Measurements from ENCODE around the gene PTH. TPM values are rescaled to one million over a fixed set of nuclear protein-coding genes. Genes with fewer than 3 reads are reported as not detected.

Gene PTH
- total RNA-seq, 1 experiment from 2014 or later: not detected

GRCh38 chr11:13446444-13446843, 49.4 kb downstream of the PTH start:
- Histone ChIP-seq H2AFZ (ENCODE audit: low read length) (no peak overlapping the region), H3K23me2 (ENCODE audit: insufficient read length, low read depth, low read length, poor library complexity, severe bottlenecking) (no peaks in the 10 kb centered on the region), H3K56ac (ENCODE audit: insufficient read length, low read depth, low read length) (no peak overlapping the region), H3K23ac (ENCODE audit: insufficient read length, low read depth, low read length) (no peak overlapping the region), H3K18ac (ENCODE audit: insufficient read length, low read depth, low read length) (no peak overlapping the region), H4K20me1 (ENCODE audit: control insufficient read depth, insufficient read depth, insufficient read length) (no peaks in the 10 kb centered on the region), H4K5ac (ENCODE audit: insufficient read length, low read depth, low read length) (no peak overlapping the region), H2BK120ac (ENCODE audit: low read depth, low read length, poor library complexity, severe bottlenecking) (no peak overlapping the region), H2BK5ac (ENCODE audit: insufficient read length, low read length) (no peak overlapping the region), H3K9me3 (ENCODE audit: control insufficient read depth, low read depth, low read length) (no peaks in the 10 kb centered on the region), H3T11ph (ENCODE audit: low read length) (no peak overlapping the region), H3K27me3 (ENCODE audit: insufficient read depth, low read length) (no peaks in the 10 kb centered on the region), H3K14ac (ENCODE audit: insufficient read depth, low read length) (no peak overlapping the region), H3K79me1 (ENCODE audit: insufficient read depth, low read depth, low read length, poor library complexity, severe bottlenecking) (no peaks in the 10 kb centered on the region), H2BK12ac (ENCODE audit: insufficient read length, low read depth, low read length) (no peak overlapping the region), H2BK20ac (ENCODE audit: low read depth, low read length, poor library complexity, severe bottlenecking) (no peak overlapping the region), H4K8ac (replicated peaks; ENCODE audit: insufficient read length, low read depth, low read length) (no peak overlapping the region), H2AK5ac (ENCODE audit: insufficient read length, low read length) (no peak overlapping the region), H3K79me2 (ENCODE audit: insufficient read depth, low read length) (peaks cover 2% of the 10 kb centered on the region; the same call in 1 of the 2 replicates), H3K4me1 (ENCODE audit: insufficient read depth, low read length) (no peaks in the 10 kb centered on the region), H3K4ac (ENCODE audit: low read depth, low read length) (no peak overlapping the region), H3K9ac (ENCODE audit: extremely low read depth, insufficient read length, low read length) (no peak overlapping the region), H3K27ac (ENCODE audit: insufficient read length, low read depth, low read length) (no peak overlapping the region), H4K91ac (ENCODE audit: insufficient read length, low read depth, low read length) (no peak overlapping the region), H3K4me2 (ENCODE audit: insufficient read depth, insufficient read length, low read length) (no peak overlapping the region), H2BK15ac (ENCODE audit: low read depth, low read length) (no peak overlapping the region)
- H3K27me3 Mint-ChIP-seq (ENCODE audit: low read depth): no peaks in the 10 kb centered on the region
- peaks cover 7% of the 10 kb centered on the region in 2 experiments for H3K4me1 Mint-ChIP-seq
- H3K9me3 Mint-ChIP-seq: no peaks in the 10 kb centered on the region
- no peak for TF ChIP-seq CTCF (conservative IDR thresholded peaks at IDR 0.05)
- no peak overlapping the region for H3K27ac Mint-ChIP-seq
- peaks cover 0 to 2% (median 0%) of the 10 kb centered on the region in 3 experiments; a peak in 1 of 7 replicates for H3K36me3 Mint-ChIP-seq (ENCODE audit: insufficient read depth in 1 of 3, low read depth in 3 of 3)
- DNase-seq: no peak
- no peak overlapping the region for H3K4me3 Mint-ChIP-seq
